ENCODE data around the gene CA12.
"Not testable (repeated sequence)": the region's sequence is repeated elsewhere in the genome, so short reads cannot be mapped to it uniquely, and the experiment has no call there.

The CA12 gene

DNA sequence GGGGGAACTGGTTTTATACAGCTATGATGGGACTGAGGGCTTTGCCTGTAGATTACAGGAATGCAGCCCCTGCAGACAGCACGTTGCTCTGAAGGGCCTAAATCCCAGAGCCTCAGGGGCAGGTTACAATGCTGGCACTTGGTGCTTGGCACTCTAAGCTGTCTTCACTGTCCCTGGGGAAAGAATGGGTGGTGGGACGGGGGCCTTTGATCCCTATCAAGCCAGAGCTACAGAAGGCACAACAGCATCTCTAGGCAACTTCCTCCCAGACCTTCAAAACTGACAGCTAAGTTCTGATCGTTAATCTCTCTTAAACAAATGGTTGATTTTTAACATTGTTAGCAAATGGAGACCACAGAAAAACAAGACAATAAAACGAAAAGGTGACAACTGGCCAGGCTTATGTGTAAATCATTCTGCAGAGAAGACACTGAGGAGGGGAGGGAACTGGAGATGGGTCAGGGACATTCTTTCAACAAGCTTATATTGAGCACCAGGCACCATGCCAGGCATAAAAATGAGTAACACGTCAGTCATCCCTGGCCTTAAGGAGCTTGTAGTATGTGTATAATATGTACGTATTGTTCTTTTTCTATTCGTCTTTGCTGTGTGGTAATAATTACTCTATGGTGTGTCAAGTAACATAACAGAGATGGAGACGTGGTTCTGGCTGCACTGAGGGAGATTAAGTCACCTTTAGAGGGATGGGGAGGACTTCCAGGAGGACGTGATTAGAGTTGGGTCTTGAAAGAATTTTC is 49.1 kb downstream of the CA12 start:
- DNase-seq = no peak

DNA sequence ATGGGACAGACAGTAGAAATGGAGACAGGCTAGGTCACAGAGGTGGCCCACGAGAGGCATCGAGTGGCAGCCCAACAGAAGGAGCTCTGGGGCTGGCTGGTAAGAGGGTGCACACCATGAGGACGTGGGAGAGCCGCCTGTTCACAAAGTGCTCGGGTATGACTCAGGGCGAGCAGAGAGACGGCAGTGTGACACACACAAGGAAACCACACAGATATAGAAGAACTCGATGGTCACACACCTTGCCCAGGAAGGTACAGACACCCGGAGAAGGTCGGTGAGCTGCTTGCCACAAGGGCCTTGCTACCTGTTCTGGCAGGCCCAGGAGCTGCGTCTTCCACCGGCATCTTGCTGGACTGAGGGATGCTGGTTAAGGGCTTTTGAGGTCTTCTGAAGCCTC is 50.2 kb downstream of the CA12 start:
- no peak for DNase-seq

DNA sequence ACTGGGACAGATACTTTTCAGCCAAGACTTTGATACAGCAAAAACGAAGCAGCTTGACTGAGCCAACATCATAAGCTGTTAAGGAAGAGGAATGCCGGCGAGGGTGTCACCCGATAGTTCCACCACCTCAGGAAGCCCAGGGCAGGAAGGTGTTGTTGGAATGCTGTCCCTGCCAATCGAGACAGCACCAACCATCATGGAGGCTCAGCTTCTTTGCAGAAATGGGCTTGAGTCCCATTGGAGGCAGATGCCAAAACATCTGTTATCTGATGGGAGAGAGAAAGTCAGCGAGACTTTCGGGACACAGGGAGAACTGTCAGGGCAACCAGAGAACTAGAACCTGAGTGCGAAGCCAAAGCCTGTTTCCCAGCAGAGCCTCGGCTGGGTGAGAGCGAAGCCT is 50.7 kb downstream of the CA12 start:
- DNase-seq = no peak

DNA sequence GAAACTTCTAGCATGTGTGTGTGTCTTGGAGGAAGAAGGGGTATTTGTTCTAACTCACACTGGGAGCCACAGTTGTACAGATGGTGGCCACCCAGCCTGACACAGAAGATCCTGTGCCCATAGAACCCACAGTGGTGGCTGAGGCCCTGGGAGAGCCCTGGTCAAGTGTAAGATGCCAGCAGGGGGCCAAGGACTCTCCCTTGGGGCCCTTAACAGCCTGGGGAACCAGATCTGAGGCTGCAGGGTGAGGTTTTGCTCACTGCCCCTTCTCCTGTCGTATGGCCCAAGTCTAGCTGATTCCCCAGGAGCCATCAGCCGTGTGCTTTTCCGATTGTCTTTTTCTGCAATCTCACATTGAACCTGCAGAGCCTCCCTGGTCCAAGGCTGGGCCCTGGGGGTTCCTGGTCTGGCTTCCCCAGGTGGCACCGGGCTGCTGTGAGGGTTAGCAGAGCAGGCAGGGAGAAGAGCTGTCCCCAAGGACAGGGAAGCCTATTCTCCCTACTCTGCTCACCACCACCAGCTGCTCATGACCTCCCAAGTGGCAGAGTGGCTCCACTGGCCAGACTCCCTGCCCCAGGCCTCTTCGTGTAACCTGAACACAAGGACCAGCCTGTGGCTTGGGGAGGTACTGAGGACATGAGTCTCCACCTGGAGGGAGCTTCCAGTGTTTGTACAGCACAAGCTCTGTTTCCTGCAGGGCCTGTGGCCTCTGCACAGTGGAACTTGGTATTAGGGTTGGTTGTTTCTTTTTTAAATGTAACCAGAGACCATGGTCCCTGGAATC is 51.9 kb downstream of the CA12 start:
- no peak for DNase-seq

DNA sequence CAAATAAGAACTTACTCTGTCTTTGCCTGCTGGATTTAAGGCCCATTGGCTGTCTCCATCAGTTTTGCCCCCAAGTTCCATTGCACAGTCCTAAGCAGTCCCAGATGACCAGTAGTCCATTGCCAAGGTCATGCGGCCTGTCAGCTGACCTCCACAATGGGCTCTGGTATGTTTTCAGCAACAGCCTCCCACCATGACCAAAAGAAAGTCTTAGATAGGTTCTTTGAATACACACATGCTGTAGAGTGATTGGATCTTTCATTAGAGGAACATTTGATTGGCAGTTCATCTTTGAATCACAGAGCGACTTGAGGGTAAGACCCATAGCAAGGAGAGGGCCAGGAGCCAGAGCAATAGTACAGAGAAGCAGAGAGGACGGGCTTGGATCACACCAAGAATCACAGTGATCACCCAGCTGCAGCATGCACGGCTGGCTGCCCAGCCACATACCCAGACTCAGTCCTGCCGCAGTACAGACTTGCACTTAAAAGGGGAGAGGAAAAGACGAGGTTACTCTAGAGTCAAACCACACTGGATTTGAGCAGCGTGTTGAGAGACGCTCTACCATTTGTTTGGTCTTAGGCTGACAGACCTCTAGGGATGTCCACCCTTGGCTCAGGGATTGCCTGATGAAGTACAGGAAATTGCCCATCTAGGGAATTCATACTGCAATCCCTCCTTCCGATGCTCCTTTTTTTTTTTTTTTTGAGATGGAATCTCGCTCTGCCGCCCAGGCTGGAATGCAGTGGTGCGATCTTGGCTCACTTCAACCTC is 53.8 kb downstream of the CA12 start:
- DNase-seq = no peak

DNA sequence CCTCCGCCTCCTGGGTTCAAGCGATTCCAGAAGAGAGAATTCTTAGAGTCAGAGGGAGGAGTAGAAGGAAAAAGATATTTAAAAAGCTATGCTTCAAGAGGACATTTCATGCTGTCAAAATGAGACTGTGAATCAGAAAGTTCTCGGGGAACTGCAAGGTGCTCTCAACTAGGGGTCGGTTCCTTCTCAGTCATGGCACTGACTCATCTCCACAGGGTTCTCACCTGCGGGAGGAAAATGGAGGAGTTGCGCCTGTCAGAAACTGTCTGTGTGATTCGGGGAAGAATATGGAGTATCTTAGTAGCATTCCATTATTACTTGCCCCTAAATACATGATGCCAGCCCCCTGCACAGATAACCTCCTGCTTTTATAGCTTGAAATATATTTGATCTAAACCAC is 56.9 kb downstream of the CA12 start:
- DNase-seq = no peak

DNA sequence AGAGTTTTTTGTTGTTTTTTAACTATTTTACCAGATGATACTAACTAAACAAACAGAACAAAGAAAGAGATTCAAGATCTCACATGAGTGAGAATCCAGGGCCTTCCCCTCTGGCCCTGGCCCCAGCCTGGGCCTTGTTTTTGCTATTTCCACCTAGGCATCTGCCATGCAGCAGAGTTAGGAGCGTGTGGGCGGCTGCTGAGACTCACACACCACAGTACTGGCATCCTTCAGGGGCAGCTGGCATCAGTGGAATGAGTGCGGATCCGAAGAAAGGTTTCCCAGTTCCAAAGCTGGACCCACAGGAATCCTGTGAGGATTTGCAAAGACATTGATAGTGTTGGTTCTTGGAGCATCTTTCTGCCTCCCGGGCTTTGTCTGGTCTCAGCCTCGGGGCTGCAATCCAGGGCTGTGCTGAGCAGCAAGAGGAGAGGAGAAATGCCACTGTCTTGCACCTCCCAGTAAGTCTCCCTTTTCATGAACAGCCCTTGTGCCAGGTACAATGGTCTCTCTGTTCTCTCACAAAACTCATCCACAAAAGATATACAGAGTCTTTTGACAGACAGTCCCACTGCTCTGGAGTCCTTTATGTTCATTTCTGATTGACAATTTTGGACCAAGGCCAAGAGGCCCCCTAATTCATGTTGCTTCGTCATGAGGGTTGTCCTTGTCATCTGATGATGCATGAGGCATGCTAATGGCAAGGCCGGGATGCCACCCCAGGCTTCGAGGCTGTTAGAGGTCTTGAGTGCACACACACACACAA is 57.7 kb downstream of the CA12 start:
- DNase-seq = no peak

DNA sequence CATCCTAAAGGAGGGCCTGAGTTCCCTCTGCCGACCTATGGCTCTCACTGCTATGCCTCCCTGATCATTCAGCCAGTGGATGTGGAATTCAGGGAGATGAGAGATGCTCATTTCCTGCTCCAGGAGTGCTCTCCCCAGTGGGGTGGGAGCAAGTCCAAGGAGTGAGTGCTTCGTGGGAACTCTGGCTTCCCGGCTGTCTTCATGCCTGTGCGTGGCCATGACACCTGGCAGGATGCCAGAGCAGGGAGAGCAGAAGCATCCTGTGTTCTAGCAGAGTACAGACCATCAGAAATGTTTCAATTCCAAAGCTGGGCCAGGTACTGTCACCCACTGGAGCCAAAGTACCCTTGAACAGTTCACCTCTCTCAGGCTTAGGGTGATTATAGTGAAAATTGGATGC is 59.1 kb downstream of the CA12 start:
- DNase-seq = no peak

DNA sequence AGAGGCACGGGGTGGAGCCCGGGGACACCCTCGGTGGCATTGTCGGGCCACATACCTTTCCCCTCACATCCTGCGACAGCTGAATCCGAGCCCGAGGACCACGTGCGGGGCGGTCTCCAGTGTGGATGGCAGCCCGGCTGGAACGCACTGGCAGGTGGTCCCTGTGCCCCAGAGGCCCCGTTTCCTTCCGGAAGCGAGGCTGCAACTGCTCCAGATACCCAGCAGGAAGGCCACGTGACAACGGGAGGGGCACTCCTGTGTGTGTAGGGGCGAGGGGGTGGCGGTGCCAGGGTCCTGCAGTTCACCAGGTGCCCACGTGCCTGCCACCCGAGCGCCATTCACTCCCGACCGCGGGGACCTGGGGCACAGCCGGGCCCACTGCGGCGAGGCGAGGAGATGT is 60.2 kb downstream of the CA12 start:
- no peak for DNase-seq

DNA sequence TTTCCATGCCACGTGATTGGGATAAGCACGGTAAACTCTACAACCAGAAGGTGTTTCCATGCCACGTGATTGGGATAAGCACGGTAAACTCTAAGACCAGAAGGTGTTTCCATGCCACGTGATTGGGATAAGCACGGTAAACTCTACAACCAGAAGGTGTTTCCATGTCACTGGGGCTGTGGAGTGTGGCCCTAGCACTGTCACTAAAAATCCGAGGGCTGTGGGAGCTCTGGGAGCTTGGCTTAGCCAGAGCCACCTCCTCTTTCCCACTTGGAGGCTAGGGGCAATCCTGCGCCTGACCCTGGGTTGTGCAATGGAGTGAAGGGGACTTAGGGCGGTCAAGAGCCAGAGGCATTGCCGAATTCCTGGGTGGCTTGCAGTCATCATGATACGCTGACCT is 60.7 kb downstream of the CA12 start:
- DNase-seq = not testable (repeated sequence)

DNA sequence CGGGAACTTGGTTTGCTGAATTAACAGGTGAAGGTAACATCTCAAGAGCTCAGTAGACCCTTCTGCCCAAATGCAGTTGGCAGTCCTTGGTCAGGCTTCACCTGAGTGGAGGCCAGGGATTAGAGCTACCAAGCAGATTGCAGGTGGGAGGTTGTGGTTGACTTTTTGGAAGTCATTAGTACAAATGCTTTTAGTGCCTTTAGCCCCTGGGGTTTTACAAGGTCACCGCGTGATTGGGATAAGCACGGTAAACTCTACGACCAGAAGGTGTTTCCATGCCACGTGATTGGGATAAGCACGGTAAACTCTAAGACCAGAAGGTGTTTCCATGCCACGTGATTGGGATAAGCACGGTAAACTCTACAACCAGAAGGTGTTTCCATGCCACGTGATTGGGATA is 61.2 kb downstream of the CA12 start:
- not testable (repeated sequence) for DNase-seq

DNA sequence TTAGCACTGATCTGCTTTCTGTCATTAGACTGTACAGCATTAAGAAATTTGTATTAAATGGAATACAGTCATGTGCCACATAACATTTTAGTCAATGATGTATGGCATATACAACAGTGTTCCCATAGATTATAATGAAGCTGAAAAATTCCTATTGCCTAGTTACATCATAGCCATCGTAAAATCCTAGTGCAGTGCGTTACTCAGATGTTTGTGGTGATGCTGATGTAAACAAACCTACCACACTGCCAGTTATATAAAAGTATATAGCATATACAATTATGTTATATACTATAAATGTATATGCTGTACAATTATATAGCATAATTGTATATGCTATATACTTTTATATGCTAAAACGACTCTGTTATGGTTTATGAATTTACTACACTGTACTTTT is 62.6 kb downstream of the CA12 start:
- DNase-seq = no peak

DNA sequence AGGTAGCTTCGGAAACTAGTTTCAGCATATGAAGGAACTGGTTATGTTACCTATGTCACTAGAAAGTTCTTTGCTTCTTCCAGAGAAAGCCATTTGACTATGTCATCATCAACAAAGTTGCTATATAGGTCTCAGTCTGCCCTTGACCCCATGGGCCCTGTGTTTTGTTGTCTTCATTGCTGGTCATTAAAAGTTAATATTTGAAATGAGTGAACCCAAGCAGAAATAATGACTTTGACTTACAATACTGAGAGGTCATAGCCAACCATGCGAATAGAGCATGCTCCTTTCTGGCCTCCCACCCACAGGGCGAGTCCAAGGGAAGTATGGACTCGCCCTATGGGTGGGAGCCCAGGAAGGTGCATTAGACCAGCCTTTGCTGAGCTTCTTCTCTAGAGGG is 63.3 kb downstream of the CA12 start:
- DNase-seq = no peak

DNA sequence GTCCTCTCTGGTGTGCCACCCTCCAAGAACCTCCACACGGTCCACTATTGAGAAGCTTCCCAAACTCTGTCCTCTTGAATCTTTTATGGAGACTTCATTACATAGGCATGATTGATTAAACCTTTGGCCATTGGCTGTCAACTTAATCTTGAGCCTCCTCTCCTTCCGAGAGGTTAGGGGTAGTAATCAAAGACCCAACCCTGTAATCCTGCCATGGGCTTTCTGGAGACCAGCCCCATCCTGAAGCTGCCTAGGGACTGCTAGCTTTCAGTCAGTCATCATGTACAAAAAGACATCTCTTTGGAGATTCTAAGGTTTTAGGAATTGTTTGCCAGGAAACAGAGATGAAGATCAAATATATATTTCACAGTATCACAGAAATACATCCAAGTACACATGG is 67.2 kb downstream of the CA12 start:
- no peak for DNase-seq

DNA sequence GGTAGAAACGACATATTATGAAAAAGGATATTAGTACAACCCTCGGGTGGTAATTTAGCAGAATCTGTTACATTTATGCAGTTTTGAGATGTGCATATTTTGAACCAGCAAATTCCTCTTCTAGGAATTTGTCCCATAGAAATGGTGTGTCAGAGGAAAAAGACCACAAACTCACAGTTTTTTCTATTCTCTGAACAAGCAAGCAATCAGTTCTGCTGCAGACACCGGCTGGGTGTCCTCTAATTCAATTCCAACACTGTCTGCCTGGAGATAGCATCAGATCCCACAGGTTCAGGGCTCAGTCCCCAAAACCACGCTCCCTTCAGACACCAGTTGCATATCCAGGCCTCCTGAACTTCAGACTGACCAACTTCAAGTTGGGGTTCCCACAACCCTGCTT is 67.8 kb downstream of the CA12 start:
- DNase-seq = no peak

DNA sequence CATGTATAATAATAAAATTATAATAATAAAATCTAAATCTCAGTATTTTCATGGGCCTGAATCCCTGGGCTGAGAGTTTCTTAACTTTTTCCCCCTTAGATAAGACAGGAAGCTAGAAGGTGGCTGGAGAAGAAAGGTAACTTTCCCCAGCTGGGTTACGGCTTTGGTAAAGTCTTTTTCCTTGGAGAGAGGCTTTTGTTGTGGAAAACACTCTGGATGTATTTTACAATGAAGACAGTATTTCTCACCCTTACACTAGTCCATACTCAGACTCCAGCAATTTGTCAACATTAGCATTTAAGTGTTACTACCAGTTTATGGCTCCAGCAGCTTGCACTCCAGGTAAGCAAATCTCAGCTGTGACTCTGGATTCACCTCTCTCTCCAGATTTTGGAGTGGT is 69.4 kb downstream of the CA12 start:
- DNase-seq = no peak

DNA sequence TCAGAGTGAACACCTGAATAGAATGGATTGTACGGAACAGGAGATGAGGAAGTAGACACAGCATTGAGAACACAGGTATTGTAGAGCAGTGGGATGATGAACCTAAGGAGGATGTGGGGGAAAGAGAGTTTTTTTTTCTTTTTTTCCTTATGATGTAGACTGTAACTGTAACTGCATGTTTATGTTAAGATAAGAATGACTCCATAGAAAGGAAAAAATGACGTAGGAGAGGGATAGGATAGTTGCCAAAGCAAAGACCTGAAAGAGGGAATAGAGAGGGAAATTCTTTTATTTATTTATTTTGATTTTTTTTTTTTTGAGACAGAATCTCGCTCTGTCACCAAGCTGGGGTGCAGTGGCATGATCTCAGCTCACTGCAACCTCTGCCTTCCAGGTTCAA is 71.0 kb downstream of the CA12 start:
- no peak for DNase-seq

DNA sequence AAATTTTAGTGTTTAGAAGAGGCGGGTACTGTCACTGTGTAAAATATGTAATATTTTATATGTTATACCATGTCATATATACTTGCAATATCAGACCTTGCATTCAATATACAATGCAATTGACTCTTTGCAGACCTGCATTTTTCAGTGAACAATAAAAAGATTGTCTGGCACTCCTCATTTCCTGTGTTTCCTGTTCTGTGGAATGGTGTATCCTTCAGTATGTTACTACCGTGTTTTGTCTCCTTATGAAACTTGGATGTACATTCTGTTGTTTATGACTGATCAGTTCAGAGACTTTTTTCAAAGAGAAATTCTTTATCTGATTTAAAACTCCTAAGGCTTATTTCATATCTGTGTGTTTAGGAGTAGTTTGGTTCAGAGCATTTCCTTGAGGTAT is 72.7 kb downstream of the CA12 start:
- no peak for DNase-seq

DNA sequence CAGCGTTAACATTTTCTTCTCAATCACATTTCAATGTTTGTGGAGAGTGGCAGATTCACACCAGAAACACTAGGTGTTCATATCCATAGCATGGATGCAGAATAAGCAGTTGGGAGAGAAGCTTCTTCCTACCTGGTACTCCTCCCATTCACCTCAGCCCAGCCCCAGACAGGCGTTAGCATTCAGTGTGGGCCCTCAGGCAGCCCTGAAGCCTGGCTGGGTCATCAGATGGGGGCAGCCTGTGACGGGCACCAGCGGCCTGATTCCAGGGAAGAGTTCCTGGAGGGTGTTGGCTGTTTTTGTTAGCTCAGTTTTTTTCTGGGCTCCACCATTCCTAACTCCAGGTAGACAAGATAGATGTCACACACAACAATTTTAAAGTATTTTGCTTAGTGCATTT is 73.2 kb downstream of the CA12 start:
- DNase-seq = no peak

DNA sequence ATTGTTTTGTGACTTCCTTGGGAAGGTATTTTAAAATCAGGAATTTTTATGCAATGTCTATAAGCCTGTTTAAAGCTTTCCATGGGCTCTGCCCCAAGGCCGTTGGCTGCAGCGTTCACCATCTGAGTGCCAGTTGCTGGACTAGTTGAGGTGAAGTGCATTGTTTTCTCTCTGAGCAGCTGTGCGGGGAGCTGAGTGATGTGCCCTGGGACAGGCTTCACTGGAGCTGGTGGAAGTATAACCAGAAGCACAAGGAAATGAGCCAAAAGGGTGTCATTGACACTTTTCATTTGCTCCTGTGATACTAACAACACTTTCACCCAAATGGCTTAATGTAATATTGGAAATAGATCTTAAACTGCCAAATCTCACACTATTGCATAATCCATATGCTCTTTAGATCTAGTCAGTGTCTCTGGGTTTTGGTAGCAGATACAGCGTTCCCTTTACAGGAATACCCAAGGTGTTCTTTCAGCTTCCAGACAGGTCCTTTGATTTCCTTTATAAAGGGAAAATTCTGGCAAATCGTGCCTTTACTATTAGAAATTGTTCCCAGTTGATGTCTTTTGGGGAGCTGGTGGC is 75.1 kb downstream of the CA12 start:
- DNase-seq = no peak

DNA sequence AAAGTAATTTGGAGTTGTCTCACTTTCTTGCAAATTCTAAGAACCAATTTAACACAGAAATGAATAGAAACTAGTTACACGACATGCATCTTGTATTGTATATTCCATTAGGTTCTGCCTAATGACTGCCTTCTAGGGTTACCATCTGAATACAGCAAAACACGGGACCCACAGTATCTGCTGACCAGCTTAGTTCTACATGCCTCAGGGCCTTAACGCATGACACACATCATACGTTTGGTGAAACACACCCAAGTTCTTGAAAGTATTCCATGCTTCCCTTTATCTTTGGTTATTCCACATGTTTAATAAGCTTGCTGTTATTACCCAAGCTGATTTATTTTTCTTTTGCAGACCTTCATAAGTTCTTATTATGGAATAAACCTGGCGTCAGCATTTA is 76.4 kb downstream of the CA12 start:
- no peak for DNase-seq

DNA sequence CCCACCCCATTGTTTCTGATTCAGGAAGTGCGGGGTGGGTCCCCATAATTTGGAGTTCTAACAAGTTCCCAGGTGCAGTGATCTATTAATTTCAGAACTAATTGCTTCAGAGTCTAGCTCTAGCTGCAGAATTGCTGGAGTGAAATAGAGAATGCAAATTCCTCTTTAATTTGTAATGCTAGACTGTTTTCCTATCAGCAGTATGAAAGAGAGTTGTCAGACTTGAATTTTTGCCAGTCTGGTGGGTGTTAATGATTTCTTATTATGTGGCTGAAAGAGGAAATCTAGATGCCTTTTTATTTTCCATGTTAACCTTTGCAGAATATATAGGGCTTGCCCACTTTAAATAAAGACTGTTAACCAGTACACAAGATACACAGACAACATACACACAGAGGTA is 80.6 kb downstream of the CA12 start:
- DNase-seq = no peak

Data from CD4-positive, alpha-beta T cell treated with Interleukin-4 for 4 hours (primary cell).